HEK293 (cell line): ENCODE data around the gene SLC39A7.
A peak's percentile ranks its signal among the peaks of the same experiment; 100 is the strongest.

Source experiments
- HOXC10 ChIP-seq: sonication (generic); formaldehyde crosslinking; IDR thresholded peaks from 2 replicates; pipeline ENCODE4 v1.8.1; 2023; ENCODE audit warnings: mild to moderate bottlenecking, missing genetic modification reagents
- HOXD13 ChIP-seq: sonication (generic); formaldehyde crosslinking; IDR thresholded peaks from 2 replicates; pipeline ENCODE4 v1.8.0; 2022; ENCODE audit warnings: missing genetic modification reagents, borderline replicate concordance
- MEIS1 ChIP-seq: sonication (generic); formaldehyde crosslinking; IDR thresholded peaks from 2 replicates; pipeline ENCODE4 v1.8.1; 2022; ENCODE audit warnings: missing genetic modification reagents, mild to moderate bottlenecking, borderline replicate concordance
- PBX3 ChIP-seq: sonication (generic); formaldehyde crosslinking; IDR thresholded peaks from 2 replicates; pipeline ENCODE4 v1.8.1; 2022; ENCODE audit warnings: mild to moderate bottlenecking, moderate library complexity, missing genetic modification reagents
- RBAK ChIP-seq: fragments of 450-650 bp; formaldehyde crosslinking; IDR thresholded peaks from 2 replicates; pipeline ENCODE4 v1.5.1; 2016; ENCODE audit warnings: missing biosample characterization, missing genetic modification characterization
- ZBTB10 ChIP-seq: fragments of 450-650 bp; formaldehyde crosslinking; IDR thresholded peaks from 2 replicates; pipeline ENCODE4 v1.5.1; 2016; ENCODE audit warnings: missing biosample characterization, missing genetic modification characterization
- ZBTB11 ChIP-seq: fragments of 450-650 bp; formaldehyde crosslinking; conservative IDR thresholded peaks from 2 replicates; pipeline ENCODE4 v1.5.1; 2016; ENCODE audit warnings: low read depth, missing biosample characterization, missing genetic modification characterization
- ZBTB20 ChIP-seq: fragments of 450-650 bp; formaldehyde crosslinking; IDR thresholded peaks from 2 replicates; pipeline ENCODE4 v1.5.1; 2016; ENCODE audit warnings: missing biosample characterization, missing genetic modification characterization
- ZFP37 ChIP-seq: fragments of 450-650 bp; formaldehyde crosslinking; IDR thresholded peaks from 2 replicates; pipeline ENCODE4 v1.5.1; 2016; ENCODE audit warnings: missing biosample characterization, missing genetic modification characterization
- ZIC2 ChIP-seq: fragments of 450-650 bp; formaldehyde crosslinking; IDR thresholded peaks from 2 replicates; pipeline ENCODE4 v1.5.1; 2016; ENCODE audit warnings: missing biosample characterization, missing genetic modification characterization
- ZNF112 ChIP-seq: fragments of 450-650 bp; formaldehyde crosslinking; IDR thresholded peaks from 2 replicates; pipeline ENCODE4 v1.5.0; 2017; ENCODE audit warnings: missing biosample characterization, missing genetic modification characterization
- ZNF148 ChIP-seq: fragments of 450-650 bp; formaldehyde crosslinking; IDR thresholded peaks from 2 replicates; pipeline ENCODE4 v1.5.0; 2017; ENCODE audit warnings: missing biosample characterization, missing genetic modification characterization, borderline replicate concordance
- ZNF155 ChIP-seq: fragments of 450-650 bp; formaldehyde crosslinking; IDR thresholded peaks from 2 replicates; pipeline ENCODE4 v1.5.1; 2016; ENCODE audit warnings: missing biosample characterization, missing genetic modification characterization
- ZNF24 ChIP-seq: fragments of 450-650 bp; formaldehyde crosslinking; IDR thresholded peaks from 2 replicates; pipeline ENCODE4 v1.5.1; 2016; ENCODE audit warnings: missing biosample characterization, missing genetic modification characterization
- ZNF335 ChIP-seq: fragments of 450-650 bp; formaldehyde crosslinking; conservative IDR thresholded peaks from 2 replicates; pipeline ENCODE4 v1.5.1; 2016; ENCODE audit warnings: missing biosample characterization, missing genetic modification characterization
- ZNF354C ChIP-seq: fragments of 450-650 bp; formaldehyde crosslinking; IDR thresholded peaks from 2 replicates; pipeline ENCODE4 v1.5.1; 2016; ENCODE audit warnings: missing biosample characterization, missing genetic modification characterization, low read depth, borderline replicate concordance
- ZNF366 ChIP-seq: fragments of 450-650 bp; formaldehyde crosslinking; conservative IDR thresholded peaks from 2 replicates; pipeline ENCODE4 v1.5.1; 2016; ENCODE audit warnings: missing biosample characterization, missing genetic modification characterization
- ZNF433 ChIP-seq: fragments of 450-650 bp; formaldehyde crosslinking; IDR thresholded peaks from 2 replicates; pipeline ENCODE4 v1.5.1; 2016; ENCODE audit warnings: missing biosample characterization, missing genetic modification characterization, low read depth
- ZNF529 ChIP-seq: fragments of 450-650 bp; formaldehyde crosslinking; IDR thresholded peaks from 2 replicates; pipeline ENCODE4 v1.5.1; 2017; ENCODE audit warnings: missing genetic modification characterization, missing biosample characterization; ENCODE audit not compliant: insufficient replicate concordance
- ZNF626 ChIP-seq: fragments of 450-650 bp; sonication (Bioruptor Pico); formaldehyde crosslinking; IDR thresholded peaks from 2 replicates; pipeline ENCODE4 v1.5.1; 2018; ENCODE audit warnings: missing biosample characterization, missing genetic modification characterization, inconsistent platforms
- ZNF664 ChIP-seq: fragments of 450-650 bp; formaldehyde crosslinking; IDR thresholded peaks from 2 replicates; pipeline ENCODE4 v1.5.1; 2016; ENCODE audit warnings: missing biosample characterization, missing genetic modification characterization
- ZNF692 ChIP-seq: fragments of 450-650 bp; formaldehyde crosslinking; IDR thresholded peaks from 2 replicates; pipeline ENCODE4 v1.5.1; 2016; ENCODE audit warnings: missing biosample characterization, missing genetic modification characterization
- ZNF707 ChIP-seq: fragments of 450-650 bp; formaldehyde crosslinking; IDR thresholded peaks from 2 replicates; pipeline ENCODE4 v1.5.1; 2016; ENCODE audit warnings: missing biosample characterization, missing genetic modification characterization
- ZNF776 ChIP-seq: fragments of 450-650 bp; formaldehyde crosslinking; IDR thresholded peaks from 2 replicates; pipeline ENCODE4 v1.5.0; 2017; ENCODE audit warnings: missing biosample characterization, missing genetic modification characterization, borderline replicate concordance
- ZNF792 ChIP-seq: fragments of 450-650 bp; formaldehyde crosslinking; IDR thresholded peaks from 2 replicates; pipeline ENCODE4 v1.5.1; 2016; ENCODE audit warnings: missing biosample characterization, missing genetic modification characterization
- ZSCAN16 ChIP-seq: fragments of 450-650 bp; formaldehyde crosslinking; IDR thresholded peaks from 2 replicates; pipeline ENCODE4 v1.5.1; 2016; ENCODE audit warnings: missing biosample characterization, missing genetic modification characterization
- ZSCAN30 ChIP-seq: fragments of 450-650 bp; IDR thresholded peaks from 2 replicates; pipeline ENCODE4 v1.5.1; 2018; ENCODE audit warnings: missing biosample characterization, mild to moderate bottlenecking, missing genetic modification characterization, moderate library complexity

The SLC39A7 gene

GRCh38 chr6:33208091-33208967, 7.7 kb downstream of the SLC39A7 start, which contains the start of gene RING1 (continued):
- TF ChIP-seq ZBTB11 (tag by site-specific recombination): peak; percentile 78
- TF ChIP-seq ZNF354C (tag by site-specific recombination): no peak
- TF ChIP-seq ZSCAN16 (tag by site-specific recombination): no peak
- 0 out of 2 replicates have a peak, but pooled peaks have one; percentile 26 for TF ChIP-seq ZNF24 (tag by site-specific recombination)
- no peak for TF ChIP-seq ZNF707 (tag by site-specific recombination)
- TF ChIP-seq ZNF433: no peak
- TF ChIP-seq ZNF776 (tag by site-specific recombination): no peak
- no peak for TF ChIP-seq ZNF664 (tag by site-specific recombination)
- TF ChIP-seq ZBTB20 (tag by site-specific recombination): peak; percentile 24; the same call in 1 of the 2 replicates
- peak; percentile 79 for TF ChIP-seq ZBTB10 (tag by site-specific recombination)
- no peak; the same call in 1 of the 2 replicates for TF ChIP-seq ZNF366 (tag by site-specific recombination)
- no peak for TF ChIP-seq ZNF112 (tag by site-specific recombination)
- peak; percentile 48 for TF ChIP-seq ZIC2 (tag by site-specific recombination)
- peak; percentile 86 for TF ChIP-seq ZNF335 (tag by site-specific recombination)
- TF ChIP-seq ZNF792 (tag by site-specific recombination): no peak
- TF ChIP-seq ZSCAN30 (tag by site-specific recombination): peak; percentile 59
- TF ChIP-seq PBX3 (CRISPR knock-in tag): 0 out of 2 replicates have a peak, but pooled peaks have one; percentile 77
- TF ChIP-seq ZNF626: no peak
- TF ChIP-seq HOXC10 (CRISPR knock-in tag): 0 out of 2 replicates have a peak, but pooled peaks have one; percentile 54
- no peak for TF ChIP-seq RBAK (tag by site-specific recombination)
- TF ChIP-seq ZNF529 (tag by site-specific recombination): no peak
- TF ChIP-seq HOXD13: no peak
- no peak for TF ChIP-seq MEIS1 (CRISPR knock-in tag)
- TF ChIP-seq ZNF155 (tag by site-specific recombination): no peak
- TF ChIP-seq ZNF692 (tag by site-specific recombination): peak; percentile 56; the same call in 1 of the 2 replicates
- no peak; the same call in 1 of the 2 replicates for TF ChIP-seq ZNF148 (tag by site-specific recombination)
- peak; percentile 84 for TF ChIP-seq ZFP37
